ENCODE results near the gene EMC10. TPM values are rescaled to one million over a fixed set of nuclear protein-coding genes. Genes with fewer than 3 reads are reported as not detected.

Gene EMC10
- total RNA-seq, 1 experiment from 2014 or later = 109 TPM

DNA sequence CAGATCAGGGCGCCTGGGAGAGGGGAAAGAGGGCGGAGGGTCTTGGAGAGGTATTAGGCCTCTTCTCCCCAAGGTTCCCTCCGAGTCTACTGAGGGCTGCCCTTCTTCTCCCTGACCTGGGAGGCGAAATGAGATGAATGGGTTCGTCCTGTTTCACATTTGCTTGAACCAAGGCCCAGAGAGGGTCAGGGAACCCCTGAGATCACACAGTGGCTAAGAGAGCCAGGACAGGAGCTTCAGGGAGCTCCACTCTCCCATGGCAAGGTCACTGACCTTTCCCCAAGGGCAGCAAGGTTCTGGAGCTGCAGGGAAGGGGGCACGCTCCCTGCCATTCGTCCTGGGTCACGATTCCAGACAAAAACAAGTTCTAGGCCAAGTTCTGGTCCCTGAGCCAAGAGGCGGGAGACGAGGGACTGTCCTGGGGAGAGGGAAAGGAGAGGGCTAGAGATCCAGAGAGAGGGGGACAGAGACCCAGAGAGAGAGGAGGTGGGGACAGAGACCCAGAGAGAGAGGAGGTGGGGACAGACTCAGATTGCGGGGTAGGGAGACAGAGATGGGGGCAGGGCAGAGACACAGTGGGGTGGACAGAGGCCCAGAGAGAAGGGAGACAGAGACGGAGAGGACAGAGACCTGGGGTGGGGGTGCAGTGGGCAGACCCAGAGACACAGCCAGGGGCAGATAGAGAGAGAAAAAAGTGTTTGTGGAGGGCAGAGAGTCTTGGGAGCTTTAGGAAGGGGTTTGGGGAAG, 36.9 kb downstream of the EMC10 start:
- no peak overlapping the region for H3K18ac ChIP-seq (ENCODE audit: insufficient read length, low read depth, low read length)
- H2BK5ac ChIP-seq (ENCODE audit: insufficient read length, low read length) = no peak overlapping the region
- Mint-ChIP-seq H3K4me3 (peak overlapping the region in 1 of 2 experiments; percentile 65; a peak in 1 of 5 replicates), H3K27me3 (ENCODE audit: low read depth) (peaks cover 51% of the 10 kb centered on the region), H3K36me3 (ENCODE audit: insufficient read depth in 1 of 3, low read depth in 3 of 3) (peaks cover 0 to under 1% (median 0%) of the 10 kb centered on the region in 3 experiments; a peak in 1 of 7 replicates), H3K9me3 (no peaks in the 10 kb centered on the region; a peak in 1 of 5 replicates), H3K27ac (peak overlapping the region in 1 of 3 experiments; percentile 21; a peak in 1 of 7 replicates), H3K4me1 (peaks cover 7 to 27% of the 10 kb centered on the region in 2 experiments)
- H3K4ac ChIP-seq (ENCODE audit: low read depth, low read length) = no peak overlapping the region
- H3K14ac ChIP-seq (ENCODE audit: insufficient read depth, low read length) = no peak overlapping the region
- no peak overlapping the region for H3K56ac ChIP-seq (ENCODE audit: insufficient read length, low read depth, low read length)
- no peak overlapping the region for H4K91ac ChIP-seq (ENCODE audit: insufficient read length, low read depth, low read length)
- H3K79me2 ChIP-seq (ENCODE audit: insufficient read depth, low read length) = no peaks in the 10 kb centered on the region
- no peak overlapping the region for H4K8ac ChIP-seq (replicated peaks; ENCODE audit: insufficient read length, low read depth, low read length)
- H4K20me1 ChIP-seq (ENCODE audit: control insufficient read depth, insufficient read depth, insufficient read length) = no peaks in the 10 kb centered on the region
- H3K4me2 ChIP-seq (ENCODE audit: insufficient read depth, insufficient read length, low read length) = no peak overlapping the region
- TF ChIP-seq, protein P1, sequence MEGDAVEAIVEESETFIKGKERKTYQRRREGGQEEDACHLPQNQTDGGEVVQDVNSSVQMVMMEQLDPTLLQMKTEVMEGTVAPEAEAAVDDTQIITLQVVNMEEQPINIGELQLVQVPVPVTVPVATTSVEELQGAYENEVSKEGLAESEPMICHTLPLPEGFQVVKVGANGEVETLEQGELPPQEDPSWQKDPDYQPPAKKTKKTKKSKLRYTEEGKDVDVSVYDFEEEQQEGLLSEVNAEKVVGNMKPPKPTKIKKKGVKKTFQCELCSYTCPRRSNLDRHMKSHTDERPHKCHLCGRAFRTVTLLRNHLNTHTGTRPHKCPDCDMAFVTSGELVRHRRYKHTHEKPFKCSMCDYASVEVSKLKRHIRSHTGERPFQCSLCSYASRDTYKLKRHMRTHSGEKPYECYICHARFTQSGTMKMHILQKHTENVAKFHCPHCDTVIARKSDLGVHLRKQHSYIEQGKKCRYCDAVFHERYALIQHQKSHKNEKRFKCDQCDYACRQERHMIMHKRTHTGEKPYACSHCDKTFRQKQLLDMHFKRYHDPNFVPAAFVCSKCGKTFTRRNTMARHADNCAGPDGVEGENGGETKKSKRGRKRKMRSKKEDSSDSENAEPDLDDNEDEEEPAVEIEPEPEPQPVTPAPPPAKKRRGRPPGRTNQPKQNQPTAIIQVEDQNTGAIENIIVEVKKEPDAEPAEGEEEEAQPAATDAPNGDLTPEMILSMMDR (conservative IDR thresholded peaks at IDR 0.05) = no peak
- H3K23me2 ChIP-seq (ENCODE audit: insufficient read length, low read depth, low read length, poor library complexity, severe bottlenecking) = no peaks in the 10 kb centered on the region
- H2AK5ac ChIP-seq (ENCODE audit: insufficient read length, low read length) = no peak overlapping the region
- H3K27me3 ChIP-seq (ENCODE audit: insufficient read depth, low read length) = peaks cover under 1% of the 10 kb centered on the region; the same call in 1 of the 2 replicates
- WGBS (ENCODE audit: extremely low coverage, insufficient read length, low lambda C conversion rate) = no CpG with 5 or more reads among the region's 12 CpGs
- H2AFZ ChIP-seq (ENCODE audit: low read length) = no peak overlapping the region
- H2BK120ac ChIP-seq (ENCODE audit: low read depth, low read length, poor library complexity, severe bottlenecking) = no peak overlapping the region
- H3K79me1 ChIP-seq (ENCODE audit: insufficient read depth, low read depth, low read length, poor library complexity, severe bottlenecking) = no peaks in the 10 kb centered on the region
- no peak for DNase-seq
- H4K5ac ChIP-seq (ENCODE audit: insufficient read length, low read depth, low read length) = no peak overlapping the region
- H2BK20ac ChIP-seq (ENCODE audit: low read depth, low read length, poor library complexity, severe bottlenecking) = no peak overlapping the region
- no peaks in the 10 kb centered on the region for H3K4me1 ChIP-seq (ENCODE audit: insufficient read depth, low read length)
- H3T11ph ChIP-seq (ENCODE audit: low read length) = no peak overlapping the region
- no peaks in the 10 kb centered on the region for H3K9me3 ChIP-seq (ENCODE audit: control insufficient read depth, low read depth, low read length)
- no peak overlapping the region for H2BK12ac ChIP-seq (ENCODE audit: insufficient read length, low read depth, low read length)
- no peak overlapping the region for H3K23ac ChIP-seq (ENCODE audit: insufficient read length, low read depth, low read length)
- H2BK15ac ChIP-seq (ENCODE audit: low read depth, low read length) = no peak overlapping the region
- H3K27ac ChIP-seq (ENCODE audit: insufficient read length, low read depth, low read length) = no peak overlapping the region
- H3K9ac ChIP-seq (ENCODE audit: extremely low read depth, insufficient read length, low read length) = no peak overlapping the region
